COLO668 (cell line): ENCODE results near the gene ASGR2.
"Not testable (repeated sequence)": the region's sequence is repeated elsewhere in the genome, so short reads cannot be mapped to it uniquely, and the experiment has no call there.

Experiments used
- DNase-seq: peaks from one replicate; lab custom pipeline; 2025; ENCODE audit not compliant: unreplicated experiment; lab: John Stamatoyannopoulos, UW

Gene ASGR2

DNA sequence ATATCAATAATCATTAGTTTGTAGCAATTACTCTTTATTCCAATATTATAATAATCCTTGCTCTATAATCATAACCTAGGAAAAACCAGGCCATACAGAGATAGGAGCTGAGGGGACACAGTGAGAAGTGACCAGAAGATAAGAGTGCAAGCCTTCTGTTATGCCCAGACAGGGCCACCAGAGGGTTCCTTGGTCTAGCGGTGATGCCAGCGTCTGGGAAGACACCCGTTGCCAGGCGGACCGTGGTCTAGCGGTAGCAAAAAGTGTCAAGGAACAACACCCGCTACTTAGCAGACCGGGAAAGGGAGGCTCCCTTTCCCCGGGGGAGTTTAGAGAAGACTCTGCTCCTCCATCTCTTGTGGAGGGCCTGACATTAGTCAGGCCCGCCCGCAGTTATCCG, 11.8 kb upstream of the ASGR2 start:
- DNase-seq: not testable (repeated sequence)

DNA sequence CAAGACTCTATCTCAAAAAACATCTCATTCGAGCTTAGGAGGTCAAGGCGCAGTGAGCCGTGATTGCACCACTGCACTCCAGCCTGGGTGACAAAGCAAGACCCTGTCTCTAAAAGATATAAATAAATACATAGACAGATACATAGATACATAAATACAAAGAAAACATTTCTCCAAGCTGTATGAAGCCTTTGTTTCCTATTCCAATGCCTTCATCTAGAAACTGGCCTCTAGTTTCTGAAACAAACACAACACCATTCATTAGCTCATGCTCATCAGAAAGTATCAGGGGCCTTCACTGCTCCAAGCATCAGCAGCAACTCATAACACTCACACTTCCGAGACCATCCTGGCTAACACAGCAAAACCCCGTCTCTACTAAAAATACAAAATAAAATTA, 10.3 kb upstream of the ASGR2 start:
- no peak for DNase-seq

DNA sequence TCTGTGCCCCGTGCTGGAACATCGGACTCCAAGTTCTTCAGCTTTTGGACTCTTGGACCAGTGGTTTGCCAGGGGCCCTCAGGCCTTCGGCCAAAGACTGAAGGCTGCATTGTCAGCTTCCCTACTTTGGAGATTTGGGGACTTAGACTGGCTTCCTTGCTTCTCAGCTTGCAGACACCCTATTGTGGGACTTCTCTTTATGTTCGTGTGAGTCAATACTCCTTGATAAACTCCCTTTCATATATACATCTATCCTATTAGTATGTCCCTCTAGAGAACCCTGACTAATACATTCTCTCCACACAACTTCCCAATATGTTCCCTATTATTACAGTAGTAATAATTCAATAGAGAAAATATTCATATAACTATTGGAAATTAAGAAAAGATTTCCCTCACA, 9.2 kb upstream of the ASGR2 start:
- no peak for DNase-seq

DNA sequence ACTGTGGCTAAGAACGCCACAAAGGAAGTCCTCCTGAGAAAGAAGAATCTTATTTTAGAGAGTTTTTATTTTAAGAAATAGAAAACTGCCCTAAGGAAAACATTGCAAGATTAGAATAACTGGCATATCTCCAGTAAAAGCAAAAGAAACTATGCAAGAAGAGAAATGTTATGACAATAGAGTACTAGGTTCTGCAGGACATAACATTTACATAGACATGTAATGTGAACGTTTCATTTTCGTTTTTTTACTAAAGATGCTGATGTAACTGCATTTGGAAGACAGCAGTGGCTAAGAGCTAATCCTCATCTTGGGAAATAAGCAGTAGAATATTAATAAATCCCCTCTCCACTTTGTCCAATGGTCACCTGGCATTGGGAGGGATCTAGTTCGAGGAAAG, 7.8 kb upstream of the ASGR2 start:
- DNase-seq: no peak

DNA sequence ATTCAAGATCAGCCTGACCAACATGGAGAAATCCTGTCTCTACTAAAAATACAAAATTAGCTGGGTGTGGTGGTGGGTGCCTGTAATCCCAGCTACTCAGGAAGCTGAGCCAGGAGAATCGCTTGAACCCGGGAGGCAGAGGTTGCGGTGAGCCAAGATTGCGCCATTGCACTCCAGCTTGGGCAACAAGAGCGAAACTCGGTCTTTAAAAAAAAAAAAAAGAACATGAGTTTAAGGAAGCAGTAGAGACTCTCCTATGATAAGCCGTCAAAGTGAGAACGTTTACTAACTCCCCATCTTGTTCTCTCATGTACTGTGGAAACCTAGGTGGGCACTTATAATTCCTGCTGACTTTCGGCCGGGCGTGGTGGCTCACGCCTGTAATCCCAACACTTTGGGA, 6.0 kb upstream of the ASGR2 start:
- not testable (repeated sequence) for DNase-seq

DNA sequence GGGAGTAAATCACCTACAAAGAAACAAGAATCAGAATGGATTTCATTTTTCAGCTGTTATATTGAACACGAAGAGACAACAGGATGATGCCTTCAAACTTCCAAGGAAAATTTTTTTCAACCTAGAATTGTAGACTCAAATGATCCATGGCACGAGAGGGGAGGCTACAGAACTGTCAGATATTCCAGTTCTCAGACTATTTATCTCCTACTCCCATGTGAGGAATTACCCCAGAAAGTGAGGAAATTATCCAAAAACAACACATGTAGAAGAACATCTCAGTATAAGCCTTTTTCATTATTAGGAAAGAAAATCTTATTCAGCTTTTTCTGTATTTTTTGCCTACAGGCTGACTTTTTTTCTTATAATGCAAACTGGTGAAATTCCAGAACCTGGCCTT, 5.5 kb upstream of the ASGR2 start:
- no peak for DNase-seq

DNA sequence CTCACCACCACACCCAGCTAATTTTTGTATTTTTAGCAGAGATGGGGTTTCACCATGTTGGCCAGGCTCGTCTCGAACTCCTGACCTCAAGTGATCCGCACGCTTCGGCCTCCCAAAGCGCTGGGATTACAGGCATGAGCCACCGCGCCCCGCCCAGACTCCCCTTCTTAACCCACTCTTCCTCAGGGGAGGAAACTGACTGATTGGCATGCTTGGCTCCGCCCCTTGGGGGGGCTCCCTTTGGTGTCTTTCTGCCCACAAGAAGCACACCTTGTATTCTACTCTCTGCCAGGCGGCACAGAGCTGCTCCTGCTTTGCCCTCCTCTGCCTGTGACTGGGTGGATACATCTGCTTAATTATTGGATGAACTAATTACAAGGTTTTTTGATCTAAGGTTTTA, 4.7 kb upstream of the ASGR2 start:
- no peak for DNase-seq

DNA sequence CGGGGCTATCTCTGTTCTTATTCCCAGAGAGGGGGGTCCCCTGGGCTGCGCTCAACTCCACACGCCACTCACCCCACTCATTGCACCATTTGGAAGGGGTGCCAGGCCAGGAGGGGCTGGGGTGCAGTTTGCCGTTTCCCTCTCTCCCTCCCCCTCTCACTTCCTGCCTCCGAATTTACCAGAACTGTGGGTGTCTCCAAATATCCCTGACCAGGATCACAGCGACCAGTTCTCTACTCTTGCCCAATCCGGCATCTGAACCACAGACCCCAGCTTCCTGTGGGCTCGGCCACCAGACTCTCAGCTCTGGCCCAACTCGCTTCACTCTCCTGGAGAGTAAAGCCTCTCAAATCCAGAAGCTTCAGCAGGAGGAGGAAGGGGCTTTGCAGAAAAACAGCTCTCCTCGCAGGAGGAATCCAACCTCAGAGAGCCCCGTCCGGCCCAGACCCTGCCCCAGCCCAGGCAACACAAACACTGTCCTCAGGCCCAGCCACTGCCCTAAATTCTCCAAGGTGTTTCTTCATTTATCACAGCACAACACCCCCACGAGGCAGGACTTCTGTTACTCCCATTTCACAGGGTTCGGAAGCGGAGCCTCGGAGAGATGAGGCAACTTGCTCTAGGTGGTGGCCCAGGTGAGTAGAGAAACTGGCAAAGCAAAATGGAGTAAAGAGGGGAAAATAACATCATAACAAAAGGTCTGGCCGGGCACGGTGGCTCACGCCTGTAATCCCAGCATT, 423 bp upstream of the ASGR2 start:
- no peak for DNase-seq

DNA sequence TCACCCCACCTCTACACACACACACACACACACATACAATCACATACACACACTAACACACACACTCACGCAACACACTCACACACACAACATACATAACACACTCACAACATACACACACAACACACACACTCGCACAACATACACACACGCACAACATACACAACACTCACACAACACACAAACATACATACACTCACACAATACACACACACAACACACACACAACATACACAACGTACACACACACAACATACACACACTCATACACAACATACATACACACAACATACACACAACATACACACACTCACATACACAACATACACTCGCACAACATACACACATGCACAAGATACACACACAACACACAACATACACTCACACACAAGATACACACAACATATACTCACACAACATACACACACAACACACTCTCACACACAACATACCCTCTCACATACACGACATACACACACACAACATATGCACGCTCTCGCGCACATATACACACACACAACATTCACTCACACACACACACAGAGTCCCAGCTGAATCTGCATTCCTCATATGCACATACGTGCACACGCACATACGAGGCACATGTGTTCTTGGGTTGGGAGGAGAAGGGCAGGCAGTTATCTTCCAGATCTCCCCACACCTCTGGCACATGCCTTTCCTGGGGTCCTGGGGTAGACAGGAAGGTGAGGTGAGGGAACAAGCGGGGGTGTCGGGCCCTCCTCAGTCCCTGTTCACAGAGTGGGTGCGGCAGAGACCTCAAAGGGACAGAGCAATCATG, 1.1 kb downstream of the ASGR2 start:
- no peak for DNase-seq

DNA sequence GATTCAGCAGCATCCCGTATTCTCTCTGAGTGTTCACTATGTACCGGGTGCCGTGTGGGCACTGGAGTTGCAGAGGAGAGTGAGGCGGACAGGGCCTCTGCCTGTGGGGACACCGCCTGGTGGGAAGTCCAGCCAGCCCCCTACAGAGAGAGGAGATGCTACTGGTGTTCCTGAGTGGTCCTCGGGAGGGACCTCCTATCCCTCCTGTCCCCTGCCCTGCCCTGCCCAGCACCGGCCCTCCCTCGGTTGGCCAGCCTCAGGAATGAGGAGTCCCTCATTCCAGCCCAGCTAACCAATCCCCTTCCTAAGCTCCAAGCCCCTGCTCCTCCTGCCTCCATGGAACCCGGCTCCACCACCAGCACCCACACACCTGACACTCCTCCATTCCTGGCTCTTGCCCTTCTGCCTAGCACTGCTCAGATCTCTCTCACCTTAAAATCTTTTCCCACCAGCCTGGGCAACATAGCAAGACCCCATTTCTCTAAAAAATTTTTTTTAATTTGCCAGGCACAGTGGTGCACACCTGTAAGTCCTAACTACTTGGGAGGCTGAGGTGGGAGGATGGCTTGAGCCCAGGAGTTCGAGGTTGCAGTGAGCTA, 2.0 kb downstream of the ASGR2 start:
- DNase-seq: no peak

DNA sequence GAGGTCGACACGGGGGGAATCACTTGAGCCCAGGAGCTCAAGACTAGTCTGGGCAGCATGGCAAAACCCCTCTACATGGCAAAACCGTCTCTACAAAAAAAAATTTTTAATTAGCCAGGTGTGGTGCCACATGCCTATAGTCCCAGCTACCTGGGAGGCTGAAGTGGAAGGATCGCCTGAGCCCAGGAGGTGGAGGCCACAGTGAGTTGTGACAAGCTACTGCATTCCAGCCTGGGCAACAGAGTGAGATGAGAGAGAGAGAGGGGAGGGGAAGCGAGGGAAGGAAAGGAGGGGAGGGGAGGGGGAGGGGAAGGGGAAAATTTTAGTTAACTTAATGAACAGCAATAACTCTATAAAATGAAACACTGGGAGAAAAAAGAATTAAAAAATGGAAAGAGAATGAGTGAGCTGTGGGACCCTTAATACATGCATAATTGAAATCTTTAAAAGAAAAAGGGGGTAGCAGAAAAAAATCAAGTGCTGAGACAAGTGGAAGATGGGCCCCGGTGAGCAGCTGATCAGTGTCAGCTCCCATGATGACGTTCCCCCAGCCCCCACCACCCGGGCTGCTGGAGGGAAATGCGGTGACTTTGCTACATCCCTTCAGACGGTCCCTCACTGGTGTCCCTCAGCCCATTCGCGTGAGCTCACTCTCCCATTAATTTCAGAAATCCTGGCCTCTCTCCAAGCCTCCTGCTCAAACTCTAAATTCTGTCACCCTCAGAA, 2.7 kb downstream of the ASGR2 start:
- no peak for DNase-seq

DNA sequence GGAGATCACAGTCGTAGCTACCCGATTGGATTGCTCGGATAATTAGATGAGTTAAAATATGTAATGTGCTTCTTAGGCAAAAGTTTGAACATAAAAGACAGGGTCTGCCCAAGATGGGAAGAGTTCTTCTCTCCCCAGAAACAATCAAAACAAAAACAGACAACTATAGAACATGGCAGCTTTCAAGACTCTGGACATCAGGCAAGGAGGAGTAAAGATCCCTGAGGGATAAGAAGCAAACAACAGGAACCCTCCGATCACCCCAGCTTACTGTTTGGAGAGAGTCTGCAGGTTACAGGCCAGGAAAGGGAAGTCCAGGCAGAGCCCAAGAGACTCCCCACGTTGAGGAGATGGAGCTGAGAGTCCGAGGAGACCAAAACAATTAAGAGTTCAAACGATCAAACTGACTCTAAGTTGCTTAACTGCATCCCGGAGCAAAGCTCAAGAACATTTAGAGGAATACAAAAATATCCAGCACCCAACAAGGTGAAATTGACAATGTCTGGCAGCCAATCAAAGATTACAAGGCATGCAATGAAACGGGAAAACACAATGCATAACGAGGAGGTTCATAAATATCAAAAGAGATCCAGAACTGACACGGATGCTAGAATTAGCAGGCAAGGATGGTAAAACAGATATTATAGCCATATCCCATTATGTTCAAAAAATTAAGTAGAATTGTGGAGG, 3.9 kb downstream of the ASGR2 start:
- DNase-seq: no peak

DNA sequence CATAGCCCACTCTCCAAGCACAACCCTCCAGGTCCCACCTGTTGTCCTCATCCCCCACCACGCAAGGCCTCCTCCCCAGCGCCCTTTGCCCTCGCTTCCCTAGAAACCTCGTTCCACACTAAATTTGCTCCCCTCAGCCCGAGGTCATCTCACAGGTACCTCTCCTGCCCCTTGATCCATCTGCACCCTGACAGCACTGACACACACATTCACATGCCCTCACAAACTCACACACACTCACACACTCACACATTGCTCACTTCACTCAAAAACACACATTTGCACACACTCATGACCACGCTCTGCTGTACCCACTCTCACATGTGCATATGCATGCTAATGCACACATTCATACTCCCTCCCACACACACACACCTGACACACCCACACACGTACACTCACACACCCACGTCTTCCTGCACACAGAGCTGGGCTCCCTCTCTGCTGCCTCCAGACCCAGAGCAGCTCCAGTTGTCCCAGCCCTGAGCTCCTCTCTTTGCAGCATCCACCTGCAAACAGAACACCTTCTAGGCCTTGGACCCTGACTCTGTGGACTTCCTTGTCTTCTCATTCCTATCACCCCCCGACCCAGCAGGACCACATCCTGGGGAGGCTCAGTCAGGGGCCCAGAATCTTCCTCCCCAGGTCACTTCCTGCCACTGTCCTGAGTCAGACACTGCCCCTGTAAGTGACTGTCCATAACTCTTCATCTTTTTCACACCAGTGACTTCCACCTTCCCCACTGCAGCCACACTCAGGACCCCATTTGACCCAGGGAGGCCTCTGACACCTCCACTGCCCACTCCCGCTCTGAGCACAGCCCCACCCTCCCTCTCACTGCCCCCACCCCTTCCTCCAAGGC, 4.9 kb downstream of the ASGR2 start:
- DNase-seq: no peak

DNA sequence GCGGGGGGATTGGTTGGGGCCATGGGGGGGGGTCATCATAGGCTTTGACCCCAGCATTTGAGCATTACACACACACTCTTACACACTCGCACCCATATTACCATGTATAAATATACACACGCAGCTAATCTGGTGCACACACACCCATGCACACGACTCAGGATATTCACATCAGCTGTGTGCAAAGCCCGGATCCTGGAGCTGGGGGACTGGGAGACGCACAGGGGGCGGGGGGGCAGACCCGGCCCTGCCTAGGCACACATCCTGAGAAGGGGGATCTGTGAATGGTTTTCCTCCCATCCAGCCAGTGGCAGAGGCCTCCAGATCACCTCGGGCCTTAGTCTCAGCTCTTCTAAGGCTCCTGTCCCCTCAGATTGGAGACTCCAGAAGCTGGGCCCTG, 5.6 kb downstream of the ASGR2 start:
- no peak for DNase-seq

DNA sequence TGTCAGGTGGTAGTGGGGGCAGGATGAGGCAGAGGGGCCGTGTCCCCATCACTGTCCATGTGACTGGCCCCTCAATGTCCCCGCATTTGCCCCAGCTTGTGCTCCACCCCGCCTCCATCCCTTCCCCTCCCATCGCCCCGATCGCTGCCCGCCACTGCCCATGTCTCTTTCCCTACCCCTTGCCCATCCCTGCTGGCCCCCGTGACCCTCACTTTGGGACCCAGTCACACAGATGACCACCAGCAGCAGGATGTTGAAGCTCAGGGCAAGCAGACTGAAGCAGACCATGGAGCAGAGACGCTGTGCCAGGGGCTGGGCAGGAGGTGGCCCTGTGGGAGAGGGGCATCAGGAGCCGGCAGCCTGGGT, 6.1 kb downstream of the ASGR2 start:
- no peak for DNase-seq

DNA sequence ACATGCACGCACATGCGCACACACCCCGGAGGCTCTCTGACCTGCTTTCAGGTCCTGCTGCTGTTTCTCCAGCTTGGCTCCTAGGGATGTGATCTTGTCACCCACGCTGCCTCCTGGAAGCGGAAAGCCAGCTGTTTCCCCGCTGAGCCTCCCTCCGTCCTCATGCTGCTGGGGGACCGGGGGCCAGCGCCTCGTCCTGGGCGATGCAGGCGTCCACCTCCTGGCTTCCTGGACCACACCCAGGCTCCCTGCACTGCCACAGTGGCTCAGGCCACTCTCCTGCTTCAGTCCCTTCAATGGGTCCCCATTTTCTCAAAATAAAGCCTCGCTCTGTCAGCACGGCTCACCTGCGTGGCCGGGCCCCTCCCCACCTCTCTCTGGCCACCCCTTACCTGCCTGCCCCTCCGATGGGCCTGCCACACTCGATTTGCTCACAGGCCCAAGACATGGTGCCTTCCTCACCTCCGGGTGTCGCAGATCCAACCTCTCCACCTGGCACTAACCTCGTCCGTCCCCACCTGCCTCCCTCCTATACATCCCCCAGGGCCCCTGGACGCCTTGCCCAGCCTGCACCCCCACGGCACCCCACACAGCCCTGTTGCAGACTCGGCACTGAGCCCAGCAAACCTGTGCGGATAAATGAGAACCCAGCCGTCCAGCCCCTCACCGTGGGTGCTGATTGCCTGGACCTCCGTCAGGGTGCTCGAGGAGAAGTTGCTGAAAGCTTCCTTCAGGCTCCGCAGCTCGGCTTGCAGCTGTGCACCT, 6.6 kb downstream of the ASGR2 start:
- no peak for DNase-seq

DNA sequence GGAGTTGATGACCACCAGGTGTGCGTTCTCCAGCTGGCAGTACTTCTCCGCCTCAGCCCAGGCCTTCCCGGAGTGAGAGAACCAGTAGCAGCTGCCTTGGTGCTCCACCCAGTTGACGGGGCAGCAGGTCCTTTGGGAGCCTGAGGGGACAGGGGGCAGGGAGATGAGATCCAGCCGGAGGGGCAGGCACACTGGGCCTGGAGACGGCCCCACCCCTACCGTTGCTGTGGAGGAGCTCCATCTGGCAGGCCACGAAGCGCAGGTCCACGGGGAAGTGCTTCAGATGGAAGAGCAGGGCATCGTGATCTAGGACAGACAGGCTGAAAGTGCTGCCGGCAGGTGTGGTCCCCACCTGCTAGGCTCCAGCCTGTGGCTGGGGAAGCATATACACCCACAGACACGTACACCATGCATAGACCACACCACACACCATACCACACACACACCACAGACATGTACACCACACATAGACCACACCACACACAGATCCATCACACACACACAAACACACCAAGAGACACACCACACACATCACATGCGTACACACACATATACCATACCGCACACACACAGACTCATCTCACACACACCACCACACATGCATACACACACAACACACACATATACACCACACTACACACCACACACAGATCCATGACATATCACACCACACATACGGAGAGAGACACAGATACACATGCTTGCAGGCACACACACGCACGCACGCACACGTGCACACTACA, 7.4 kb downstream of the ASGR2 start:
- DNase-seq: peak; percentile 88

DNA sequence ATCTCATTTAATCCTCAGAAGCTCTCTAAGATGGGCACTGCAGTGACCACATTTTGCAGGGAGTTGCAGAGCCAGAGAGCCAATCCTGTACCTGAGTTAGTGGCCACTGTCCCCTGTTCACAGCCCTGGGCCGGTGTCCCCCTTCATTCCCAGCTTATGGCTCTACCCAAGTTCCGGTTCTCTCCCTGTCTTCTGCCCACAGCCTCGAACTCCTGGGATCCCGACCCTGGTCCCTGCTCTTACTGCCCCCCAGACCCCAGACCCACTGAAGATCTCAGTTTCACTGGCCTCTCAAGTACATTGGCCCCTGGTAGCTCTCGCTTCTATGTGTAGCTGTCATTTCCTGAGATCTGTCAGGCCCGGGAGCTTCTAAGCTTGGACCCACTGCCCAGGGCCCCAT, 12.2 kb downstream of the ASGR2 start:
- DNase-seq: no peak

DNA sequence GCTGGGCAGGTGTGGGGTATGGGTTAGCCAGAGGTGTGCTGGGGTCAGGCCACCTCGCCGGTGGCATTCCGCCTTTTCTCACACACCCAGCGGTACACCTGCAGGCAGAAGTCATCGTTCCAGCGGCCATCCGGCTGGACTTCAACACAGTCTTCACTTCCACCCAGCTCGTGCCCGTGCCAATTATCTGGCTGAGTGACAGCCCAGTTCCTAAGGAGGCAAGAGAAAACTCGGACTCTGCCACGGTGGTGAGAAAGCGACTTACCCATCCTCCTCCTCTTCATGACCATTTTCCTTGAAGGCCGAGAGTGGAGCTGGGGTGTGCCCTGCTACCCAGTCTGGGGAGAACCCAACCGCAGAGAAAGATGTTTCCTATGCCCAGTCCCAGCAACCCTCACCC, 13.1 kb downstream of the ASGR2 start:
- no peak for DNase-seq
